ENCODE measurements around the gene SEMA4D. TPM values are rescaled to one million over a fixed set of nuclear protein-coding genes. Genes with fewer than 3 reads are reported as not detected.

SEMA4D gene
- total and polyA plus RNA-seq, 9 of the 15 experiments (the other 6 are each of a cell fraction or from before 2014, with no cell fraction given), result 0.38 to 5.1 (median 1.8) TPM

GRCh38 chr9:89533411-89534095, 35.6 kb upstream of the SEMA4D start:
- no peaks in the 10 kb centered on the region for H3K79me2 ChIP-seq (ENCODE audit: control insufficient read depth, insufficient read depth, low read length)
- ATAC-seq (no peak), FAIRE-seq (no peak), DNase-seq (ENCODE audit: extremely low read depth in 1 of 4, low spot score in 3 of 4) (no peak)
- H3K27me3 ChIP-seq (ENCODE audit: control insufficient read depth in 2 of 2, insufficient read depth in 2 of 2, low read length in 2 of 2), result peaks cover 0 to 8% of the 10 kb centered on the region in 2 experiments; a peak in 1 of 5 replicates
- no peak overlapping the region for H3K9ac ChIP-seq (ENCODE audit: insufficient read depth in 1 of 2, low read depth in 2 of 2, low read length in 2 of 2)
- ChIA-PET CTCF (ENCODE audit: low intra/inter-chr PET ratio) (no interaction called here), POLR2A (interaction anchor here (0.7 kb wide), 1 partner anchor 82 kb away, joined by 3 read pairs; no protein-coding TSS in a partner anchor)
- 1% methylated on average over 10 of the region's 10 CpGs for WGBS (ENCODE audit: insufficient coverage, low coverage, missing lambda C conversion rate)
- in situ Hi-C loops (cut with MboI), result no loop called here
- no peak overlapping the region for H3K27ac ChIP-seq (ENCODE audit: extremely low read depth, low read depth, low read length)
- TF ChIP-seq ADNP (tag; IDR thresholded peaks at IDR 0.05) (no peak), RFX1 (IDR thresholded peaks at IDR 0.05) (peak; percentile 45), ZEB2 (IDR thresholded peaks at IDR 0.05) (no peak), XRCC4 (IDR thresholded peaks at IDR 0.05; ENCODE audit: extremely low read depth, insufficient read depth, insufficient read length) (no peak), ZBTB33 (CRISPR knock-in tag; IDR thresholded peaks at IDR 0.05) (no peak)
- H3K4me2 ChIP-seq (ENCODE audit: insufficient read depth, low read length), result no peak overlapping the region
- H4K20me1 ChIP-seq (replicated peaks; ENCODE audit: control insufficient read depth, insufficient read depth, low read length), result no peaks in the 10 kb centered on the region
- H3K36me3 ChIP-seq (ENCODE audit: control insufficient read depth, insufficient read depth, low read length), result no peaks in the 10 kb centered on the region
- no peaks in the 10 kb centered on the region; a peak in 1 of 5 replicates for H3K4me1 ChIP-seq (replicated peaks in 1 of 2; ENCODE audit: control insufficient read depth in 2 of 2, insufficient read depth in 2 of 2, low read length in 2 of 2)
- intact Hi-C loops (cut with micrococcal nuclease), result no loop called here
- H3K9me1 ChIP-seq (ENCODE audit: control insufficient read depth, insufficient read depth, low read length), result no peaks in the 10 kb centered on the region
- H2AFZ ChIP-seq (ENCODE audit: low read depth, low read length), result no peak overlapping the region
- no peak overlapping the region for H3K4me3 ChIP-seq
- no TSS peak for BruUV-seq (replicated peaks)
- no peaks in the 10 kb centered on the region for H3K9me3 ChIP-seq (replicated peaks; ENCODE audit: control insufficient read depth, insufficient read depth, low read depth, low read length)

Measured in K562 (cell line).